Inferior parietal cortex (tissue), 1 donor: Measurements from ENCODE around the gene CELSR1.
"Not testable (repeated sequence)": the region's sequence is repeated elsewhere in the genome, so short reads cannot be mapped to it uniquely, and the experiment has no call there.

Source experiments
- DNase-seq: peaks from one replicate; pipeline ENCODE4 v3.0.0-alpha.2; 2016; ENCODE audit errors: extremely low spot score

CELSR1 gene

GRCh38 chr22:46416891-46417580, 120.4 kb downstream of the CELSR1 start:
- no peak for DNase-seq

GRCh38 chr22:46416520-46416871, 120.9 kb downstream of the CELSR1 start:
- DNase-seq: no peak

- DNase-seq: peak; percentile 4
Observed at GRCh38 chr22:46415776-46416519, 121.5 kb downstream of the CELSR1 start.

GRCh38 chr22:46414704-46415103, 122.7 kb downstream of the CELSR1 start:
- no peak for DNase-seq

GRCh38 chr22:46413725-46414379, 123.6 kb downstream of the CELSR1 start:
- DNase-seq: no peak

- DNase-seq: no peak
Observed at GRCh38 chr22:46411347-46411746, 126.1 kb downstream of the CELSR1 start.

- DNase-seq: no peak
Observed at GRCh38 chr22:46410291-46410808, 127.1 kb downstream of the CELSR1 start.

GRCh38 chr22:46409631-46410210, 127.7 kb downstream of the CELSR1 start:
- DNase-seq: no peak

GRCh38 chr22:46408568-46409506, 128.6 kb downstream of the CELSR1 start:
- DNase-seq: no peak

GRCh38 chr22:46407748-46408147, 129.7 kb downstream of the CELSR1 start:
- DNase-seq: no peak

- DNase-seq: no peak
Observed at GRCh38 chr22:46406791-46407190, 130.6 kb downstream of the CELSR1 start.

- no peak for DNase-seq
Observed at GRCh38 chr22:46406349-46406748, 131.1 kb downstream of the CELSR1 start.

GRCh38 chr22:46405901-46406300, 131.5 kb downstream of the CELSR1 start:
- no peak for DNase-seq

- DNase-seq: not testable (repeated sequence)
Observed at GRCh38 chr22:46403880-46404279, 133.5 kb downstream of the CELSR1 start.

- no peak for DNase-seq
Observed at GRCh38 chr22:46402505-46402904, 134.9 kb downstream of the CELSR1 start.

GRCh38 chr22:46401370-46401769, 136.1 kb downstream of the CELSR1 start:
- no peak for DNase-seq

GRCh38 chr22:46399251-46400024, 138.0 kb downstream of the CELSR1 start:
- no peak for DNase-seq

- no peak for DNase-seq
Observed at GRCh38 chr22:46397951-46398350, 139.5 kb downstream of the CELSR1 start.

- no peak for DNase-seq
Observed at GRCh38 chr22:46397514-46397913, 139.9 kb downstream of the CELSR1 start.

GRCh38 chr22:46397049-46397448, 140.4 kb downstream of the CELSR1 start:
- DNase-seq: not testable (repeated sequence)
